HG03060 (cell line): ENCODE data around the gene GRIA3.
"Not testable (repeated sequence)": the region's sequence is repeated elsewhere in the genome, so short reads cannot be mapped to it uniquely, and the experiment has no call there.

Experiments
- ATAC-seq: cut with Tn5 transposase; IDR thresholded peaks from one replicate; pipeline ENCODE4 v1.9.1; 2021; ENCODE audit warnings: low read depth, moderate number of reproducible peaks; ENCODE audit not compliant: unreplicated experiment

GRIA3 gene

GRCh38 chrX:123267220-123267619 lies 83.1 kb downstream of the GRIA3 start:
- ATAC-seq: no peak

DNA sequence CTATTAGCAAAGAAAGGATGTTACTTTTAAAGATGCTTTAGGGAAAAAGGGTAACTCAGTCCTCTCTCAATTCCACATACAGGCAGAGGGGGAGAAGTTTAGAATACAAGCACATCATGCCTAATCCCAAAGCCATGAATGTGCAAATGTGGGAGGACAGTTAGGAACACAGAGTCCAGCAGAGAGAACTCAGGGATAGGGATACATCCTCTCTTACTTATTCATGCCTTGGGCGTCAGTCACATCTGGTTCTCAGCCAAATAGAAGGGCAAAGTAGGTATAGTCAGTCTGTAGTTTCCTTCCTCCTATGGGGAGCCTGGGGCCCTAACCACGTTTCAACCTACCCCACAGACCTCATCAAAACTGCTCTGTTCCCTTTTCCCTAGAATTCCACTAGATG lies 87.8 kb downstream of the GRIA3 start:
- ATAC-seq: no peak

GRCh38 chrX:123272630-123273029 lies 88.6 kb downstream of the GRIA3 start:
- no peak for ATAC-seq

DNA sequence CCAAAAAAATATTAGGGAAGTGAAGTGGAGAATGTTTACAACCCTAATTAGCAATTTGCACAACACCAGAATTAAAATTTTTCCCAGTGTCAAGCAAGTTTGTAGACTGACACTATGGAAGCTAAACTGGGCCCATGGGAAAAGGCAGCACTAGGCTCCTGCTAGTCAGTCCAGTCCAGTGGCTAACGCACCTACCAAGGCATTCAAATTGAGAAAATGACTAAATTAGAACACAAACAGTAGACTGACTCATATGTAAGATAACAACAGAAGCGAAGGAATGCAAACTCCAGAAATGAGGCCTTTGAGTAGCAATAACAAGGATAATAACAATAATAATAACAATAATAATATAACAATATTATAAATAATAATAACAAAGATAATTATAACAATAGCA lies 90.7 kb downstream of the GRIA3 start:
- ATAC-seq: no peak

GRCh38 chrX:123277347-123277746 lies 93.3 kb downstream of the GRIA3 start:
- ATAC-seq: no peak

DNA sequence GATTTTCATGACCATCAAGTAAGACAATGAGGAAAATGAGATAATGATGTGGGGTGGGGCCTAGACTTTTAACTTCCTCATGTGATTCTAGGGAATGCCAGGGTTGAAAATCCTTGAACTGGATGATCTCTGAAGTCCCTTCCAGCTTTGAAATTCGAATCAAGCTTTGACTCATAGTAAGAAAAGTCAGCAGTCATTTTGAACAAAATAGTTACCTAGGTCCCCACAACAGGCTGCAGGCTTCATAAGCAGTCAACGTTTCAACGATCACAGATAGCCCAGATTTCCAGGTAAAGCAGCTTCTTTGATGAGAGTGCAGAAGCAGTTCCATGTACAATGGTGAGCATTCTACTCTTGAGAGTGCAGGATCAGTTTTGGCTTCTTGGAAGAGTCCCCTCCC lies 93.7 kb downstream of the GRIA3 start:
- no peak for ATAC-seq

DNA sequence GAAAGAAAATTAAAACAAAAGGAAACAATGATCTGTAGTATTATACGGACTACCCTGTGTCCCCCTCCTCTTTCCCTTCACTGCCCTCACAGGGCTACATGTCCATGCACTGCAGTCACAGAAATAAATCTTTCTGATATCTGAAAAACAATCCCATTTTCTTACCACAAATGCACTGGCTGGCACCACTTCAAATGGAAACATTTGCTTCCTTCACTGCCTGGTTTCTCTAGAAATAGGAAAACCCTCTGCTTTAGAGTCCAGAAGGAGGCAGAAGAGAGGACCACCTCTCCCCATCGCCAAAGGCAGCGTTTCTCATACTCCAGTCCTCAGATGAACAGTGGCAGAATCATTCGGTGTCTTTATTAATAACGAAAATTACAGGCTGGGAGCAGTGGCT lies 98.2 kb downstream of the GRIA3 start:
- ATAC-seq: no peak

GRCh38 chrX:123283407-123283806 lies 99.3 kb downstream of the GRIA3 start:
- not testable (repeated sequence) for ATAC-seq

GRCh38 chrX:123291623-123292022 lies 107.5 kb downstream of the GRIA3 start:
- no peak for ATAC-seq

GRCh38 chrX:123298026-123298425 lies 113.9 kb downstream of the GRIA3 start:
- ATAC-seq: no peak

- ATAC-seq: no peak
Measured at GRCh38 chrX:123303429-123303828, 119.4 kb downstream of the GRIA3 start.

DNA sequence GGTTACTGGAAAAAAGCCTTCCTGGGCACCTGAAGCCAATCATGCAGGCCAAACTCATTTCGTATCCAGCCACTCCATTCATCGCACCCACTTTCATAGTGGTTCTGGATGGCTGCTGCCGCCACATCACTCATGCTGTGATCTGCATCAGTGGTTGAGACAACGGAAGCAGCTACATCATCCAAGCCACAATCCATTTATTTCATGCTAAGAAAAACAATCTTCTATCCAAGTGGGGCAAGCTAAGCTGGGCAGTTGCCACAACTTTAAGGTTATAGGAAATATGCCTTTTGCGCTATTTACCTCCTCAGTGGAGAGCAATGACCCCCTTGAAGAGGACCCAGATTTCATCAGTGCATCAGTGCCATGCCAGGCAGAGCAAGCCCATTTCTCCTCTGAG lies 124.6 kb downstream of the GRIA3 start:
- no peak for ATAC-seq

DNA sequence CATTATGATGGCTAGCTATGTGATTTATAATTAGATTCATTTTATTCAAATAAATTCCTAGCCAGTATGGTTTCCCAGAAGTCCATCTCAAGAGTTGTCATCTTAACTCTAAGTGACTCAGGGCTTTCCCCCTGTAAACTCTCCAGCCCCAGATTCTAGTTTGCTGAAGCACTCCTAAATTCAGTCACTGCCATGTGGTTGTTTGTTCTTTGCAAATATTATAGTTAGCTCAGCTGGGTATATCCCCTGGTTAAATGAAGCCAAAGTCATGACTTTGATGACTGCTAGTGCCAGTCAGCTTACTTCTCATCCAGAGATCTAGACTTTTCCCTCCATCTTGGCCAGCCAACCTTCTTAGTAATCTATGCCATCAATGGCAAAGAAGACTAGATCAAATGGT lies 126.0 kb downstream of the GRIA3 start:
- ATAC-seq: no peak

GRCh38 chrX:123311486-123311885 lies 127.4 kb downstream of the GRIA3 start:
- ATAC-seq: no peak

DNA sequence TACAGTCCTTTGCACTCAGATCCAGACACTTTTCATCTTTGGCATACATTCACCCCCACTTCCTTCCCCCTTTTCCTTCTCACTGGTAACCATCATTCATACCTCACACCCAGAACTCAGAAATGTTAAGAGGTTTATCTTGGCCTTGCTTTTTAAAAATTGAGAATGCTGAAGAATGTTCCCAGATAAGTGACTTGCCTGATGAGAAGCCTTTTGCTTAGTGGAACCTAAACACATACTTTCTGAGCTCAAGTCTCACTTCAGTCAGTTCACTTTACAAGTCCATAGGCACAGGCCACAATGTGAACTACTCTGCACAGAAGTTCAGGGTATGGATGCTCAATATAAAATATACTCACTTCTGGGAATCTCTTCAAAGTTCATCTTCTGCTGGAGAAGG lies 129.4 kb downstream of the GRIA3 start:
- no peak for ATAC-seq

DNA sequence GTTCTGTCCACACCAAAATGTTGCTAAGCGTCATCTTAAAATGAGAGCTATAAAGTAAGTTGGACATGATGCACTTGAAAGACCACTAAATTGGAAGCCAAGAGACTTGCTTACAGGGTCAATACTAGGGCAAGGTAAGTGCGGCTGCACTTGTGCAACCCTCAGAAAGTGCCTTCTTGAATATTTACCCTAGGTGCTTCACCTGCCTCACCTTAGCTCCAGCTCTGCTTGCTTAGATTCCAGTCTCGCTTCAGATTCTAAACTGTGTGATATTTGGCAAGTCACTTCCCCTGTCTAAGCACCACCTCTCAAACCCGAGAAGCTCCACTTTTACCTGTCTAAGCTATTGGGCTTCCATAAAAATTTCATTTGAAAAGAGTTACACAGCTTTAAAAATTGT lies 136.5 kb downstream of the GRIA3 start:
- no peak for ATAC-seq

DNA sequence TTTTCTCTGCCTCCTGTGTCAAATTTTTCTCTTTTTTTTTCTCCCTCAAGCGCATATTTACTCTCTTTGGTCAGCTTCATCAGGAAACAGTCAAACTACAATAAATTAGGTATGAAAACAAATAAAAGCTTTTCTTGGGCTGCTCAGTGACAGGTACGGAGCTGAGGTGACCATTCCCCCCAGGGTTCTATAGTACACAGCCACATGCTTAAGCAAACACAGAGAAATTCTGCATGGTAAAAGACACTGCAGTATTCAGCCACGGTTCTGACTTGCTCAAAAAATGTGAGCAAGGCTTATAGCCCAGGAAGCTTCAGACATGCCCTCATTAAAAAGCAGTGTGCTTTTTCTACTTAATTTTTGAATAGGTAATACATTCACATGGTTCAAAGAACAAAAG lies 138.5 kb downstream of the GRIA3 start:
- no peak for ATAC-seq

GRCh38 chrX:123324625-123325024 lies 140.5 kb downstream of the GRIA3 start:
- no peak for ATAC-seq

- peak; percentile 95 for ATAC-seq
Measured at GRCh38 chrX:123330229-123330942, 146.3 kb downstream of the GRIA3 start.

DNA sequence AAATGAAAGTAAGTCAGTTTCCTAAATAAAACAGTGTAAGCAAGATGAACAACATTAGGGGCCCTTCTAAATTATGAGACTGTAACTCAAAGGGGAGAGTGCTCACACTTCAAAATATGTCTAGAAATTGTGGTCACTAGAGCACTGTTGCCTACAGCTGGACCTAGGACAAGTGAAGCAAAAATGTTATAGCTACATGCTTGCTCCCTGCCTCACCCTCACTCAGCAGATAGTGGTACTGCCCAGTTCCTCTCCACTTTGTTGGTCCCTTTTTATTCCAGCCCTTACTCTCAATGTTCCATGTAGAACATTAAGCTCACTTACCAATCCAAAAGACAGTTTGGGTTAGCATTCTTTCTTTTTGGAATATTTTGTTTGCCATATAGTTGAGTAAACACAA lies 147.3 kb downstream of the GRIA3 start:
- ATAC-seq: no peak

DNA sequence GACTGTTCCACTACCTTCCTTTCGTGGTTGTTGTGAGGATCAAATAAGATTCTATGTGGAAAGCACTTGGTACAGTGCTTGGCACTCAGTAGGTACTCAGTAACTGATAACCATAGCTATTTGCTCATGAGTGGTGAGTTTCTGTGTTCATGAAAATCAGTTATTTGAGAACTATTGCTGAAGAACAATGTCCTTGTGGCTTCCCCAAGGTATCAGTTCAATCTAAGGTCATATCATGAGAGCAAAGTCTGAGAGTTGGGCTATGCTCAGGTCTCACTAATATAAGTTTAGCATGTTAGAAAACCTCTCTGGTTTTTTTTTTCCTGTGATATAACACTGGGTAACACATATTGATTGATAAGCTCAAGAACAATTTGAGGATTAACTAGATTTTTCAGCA lies 147.8 kb downstream of the GRIA3 start:
- ATAC-seq: no peak

DNA sequence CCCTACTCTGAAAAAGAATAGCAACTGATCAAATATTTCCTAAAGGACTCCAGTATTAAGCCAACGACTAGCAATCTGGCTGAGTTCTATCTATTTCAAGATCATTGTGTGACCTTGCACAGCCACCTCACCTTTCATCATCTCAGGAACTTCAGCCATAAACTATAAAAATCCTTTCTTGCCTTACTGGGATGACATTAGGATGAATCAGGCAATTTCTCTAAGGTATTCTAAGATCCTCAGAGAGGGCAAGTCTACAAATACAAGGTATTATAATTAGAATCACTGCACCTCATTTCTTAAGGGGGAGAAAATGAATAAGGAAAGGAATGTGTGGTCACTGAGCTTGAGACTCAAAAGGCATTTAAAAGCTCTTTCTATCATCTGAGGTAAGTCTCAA lies 152.6 kb downstream of the GRIA3 start:
- no peak for ATAC-seq
